Measurements from ENCODE around the gene FLII. TPM values are rescaled to one million over a fixed set of nuclear protein-coding genes. Genes with fewer than 3 reads are reported as not detected.

Gene FLII
- total and polyA plus RNA-seq, 5 donors from 2014 or later, result 123 to 344 (median 131) TPM

GRCh38 chr17:18280766-18281371 is 22.3 kb upstream of the FLII start:
- H3K4me1 ChIP-seq (ENCODE audit: control insufficient read depth, insufficient read depth, low read length, poor library complexity, severe bottlenecking), result no peaks in the 10 kb centered on the region
- ATAC-seq (ENCODE audit: low read depth in 2 of 2) (no peak), DNase-seq (no peak)
- H3K27ac ChIP-seq (ENCODE audit: insufficient read depth, low read length, poor library complexity, severe bottlenecking), result no peak overlapping the region
- no peaks in the 10 kb centered on the region for H3K27me3 ChIP-seq (ENCODE audit: control insufficient read depth, insufficient read depth, low read length)
- Mint-ChIP-seq H3K36me3 (peaks cover 41% of the 10 kb centered on the region), H3K9me3 (no peaks in the 10 kb centered on the region), H3K4me1 (no peaks in the 10 kb centered on the region), H3K27me3 (no peaks in the 10 kb centered on the region), H3K4me3 (no peak overlapping the region), H3K27ac (no peak overlapping the region)
- peaks cover 81% of the 10 kb centered on the region for H3K36me3 ChIP-seq (ENCODE audit: control insufficient read depth, insufficient read depth, low read length)
- H3K4me3 ChIP-seq (ENCODE audit: low read depth, low read length), result no peak overlapping the region
- no peaks in the 10 kb centered on the region for H3K9me3 ChIP-seq (ENCODE audit: control insufficient read depth in 2 of 2, low read length in 2 of 2)

- no peak overlapping the region for H3K27ac Mint-ChIP-seq
- no peaks in the 10 kb centered on the region for H3K9me3 ChIP-seq (ENCODE audit: control insufficient read depth in 2 of 2, low read length in 2 of 2)
- no peak overlapping the region for H3K27ac ChIP-seq (ENCODE audit: insufficient read depth, low read length, poor library complexity, severe bottlenecking)
- H3K27me3 Mint-ChIP-seq, result no peaks in the 10 kb centered on the region
- no peaks in the 10 kb centered on the region for H3K4me1 ChIP-seq (ENCODE audit: control insufficient read depth, insufficient read depth, low read length, poor library complexity, severe bottlenecking)
- DNase-seq (no peak), ATAC-seq (ENCODE audit: low read depth in 2 of 2) (no peak)
- no peaks in the 10 kb centered on the region for H3K27me3 ChIP-seq (ENCODE audit: control insufficient read depth, insufficient read depth, low read length)
- no peak overlapping the region for H3K4me3 ChIP-seq (ENCODE audit: low read depth, low read length)
- no peaks in the 10 kb centered on the region for H3K9me3 Mint-ChIP-seq
- H3K36me3 ChIP-seq (ENCODE audit: control insufficient read depth, insufficient read depth, low read length), result peaks cover 79% of the 10 kb centered on the region
- peaks cover 36% of the 10 kb centered on the region for H3K36me3 Mint-ChIP-seq
- H3K4me3 Mint-ChIP-seq, result no peak overlapping the region
- no peaks in the 10 kb centered on the region for H3K4me1 Mint-ChIP-seq
These were observed 21.7 kb upstream of the FLII start for GRCh38 chr17:18280249-18280648.

- ATAC-seq (ENCODE audit: low read depth in 2 of 2) (no peak), DNase-seq (no peak)
- Mint-ChIP-seq H3K27ac (no peak overlapping the region), H3K9me3 (no peaks in the 10 kb centered on the region), H3K4me3 (no peak overlapping the region), H3K27me3 (no peaks in the 10 kb centered on the region), H3K36me3 (peaks cover 25% of the 10 kb centered on the region), H3K4me1 (no peaks in the 10 kb centered on the region)
- no peak overlapping the region for H3K4me3 ChIP-seq (ENCODE audit: low read depth, low read length)
- no peaks in the 10 kb centered on the region for H3K4me1 ChIP-seq (ENCODE audit: control insufficient read depth, insufficient read depth, low read length, poor library complexity, severe bottlenecking)
- no peaks in the 10 kb centered on the region for H3K27me3 ChIP-seq (ENCODE audit: control insufficient read depth, insufficient read depth, low read length)
- H3K27ac ChIP-seq (ENCODE audit: insufficient read depth, low read length, poor library complexity, severe bottlenecking), result no peak overlapping the region
- peaks cover 76% of the 10 kb centered on the region for H3K36me3 ChIP-seq (ENCODE audit: control insufficient read depth, insufficient read depth, low read length)
- no peaks in the 10 kb centered on the region for H3K9me3 ChIP-seq (ENCODE audit: control insufficient read depth in 2 of 2, low read length in 2 of 2)
These were observed 20.3 kb upstream of the FLII start for GRCh38 chr17:18278867-18279266.

- Histone ChIP-seq H3K4me3 (ENCODE audit: low read depth, low read length) (no peak overlapping the region), H3K9me3 (ENCODE audit: control insufficient read depth in 2 of 2, low read length in 2 of 2) (no peaks in the 10 kb centered on the region), H3K27ac (ENCODE audit: insufficient read depth, low read length, poor library complexity, severe bottlenecking) (no peak overlapping the region), H3K27me3 (ENCODE audit: control insufficient read depth, insufficient read depth, low read length) (no peaks in the 10 kb centered on the region), H3K36me3 (ENCODE audit: control insufficient read depth, insufficient read depth, low read length) (peaks cover 60% of the 10 kb centered on the region), H3K4me1 (ENCODE audit: control insufficient read depth, insufficient read depth, low read length, poor library complexity, severe bottlenecking) (no peaks in the 10 kb centered on the region)
- no peaks in the 10 kb centered on the region for H3K27me3 Mint-ChIP-seq
- no peaks in the 10 kb centered on the region for H3K9me3 Mint-ChIP-seq
- no peak for DNase-seq
- H3K4me3 Mint-ChIP-seq, result no peak overlapping the region
- no peak overlapping the region for H3K27ac Mint-ChIP-seq
- peaks cover 19% of the 10 kb centered on the region for H3K36me3 Mint-ChIP-seq
- peaks cover 0 to 2% (median 0%) of the 10 kb centered on the region in 4 donors for H3K4me1 Mint-ChIP-seq
- no peak for ATAC-seq (ENCODE audit: low read depth in 2 of 2)
These were observed 18.5 kb upstream of the FLII start for GRCh38 chr17:18277076-18277475.

GRCh38 chr17:18270046-18270931 is 11.8 kb upstream of the FLII start:
- H3K9me3 Mint-ChIP-seq, result no peaks in the 10 kb centered on the region
- no peak for DNase-seq
- H3K27ac Mint-ChIP-seq, result no peak overlapping the region
- H3K27me3 Mint-ChIP-seq, result no peaks in the 10 kb centered on the region
- Histone ChIP-seq H3K9me3 (ENCODE audit: control insufficient read depth in 2 of 2, low read length in 2 of 2) (no peaks in the 10 kb centered on the region), H3K27me3 (ENCODE audit: control insufficient read depth, insufficient read depth, low read length) (no peaks in the 10 kb centered on the region), H3K4me3 (ENCODE audit: low read depth, low read length) (no peak overlapping the region), H3K36me3 (ENCODE audit: control insufficient read depth, insufficient read depth, low read length) (peaks cover 12% of the 10 kb centered on the region), H3K4me1 (ENCODE audit: control insufficient read depth, insufficient read depth, low read length, poor library complexity, severe bottlenecking) (no peaks in the 10 kb centered on the region), H3K27ac (ENCODE audit: insufficient read depth, low read length, poor library complexity, severe bottlenecking) (no peak overlapping the region)
- peaks cover 8% of the 10 kb centered on the region for H3K36me3 Mint-ChIP-seq
- H3K4me3 Mint-ChIP-seq, result no peak overlapping the region
- ATAC-seq (ENCODE audit: low read depth in 2 of 2), result no peak
- H3K4me1 Mint-ChIP-seq, result peaks cover 0 to 2% (median 0%) of the 10 kb centered on the region in 4 donors

- Histone ChIP-seq H3K36me3 (ENCODE audit: control insufficient read depth, insufficient read depth, low read length) (peaks cover 18% of the 10 kb centered on the region), H3K27ac (ENCODE audit: insufficient read depth, low read length, poor library complexity, severe bottlenecking) (no peak overlapping the region), H3K4me3 (ENCODE audit: low read depth, low read length) (no peak overlapping the region), H3K27me3 (ENCODE audit: control insufficient read depth, insufficient read depth, low read length) (no peaks in the 10 kb centered on the region), H3K9me3 (ENCODE audit: control insufficient read depth in 2 of 2, low read length in 2 of 2) (no peaks in the 10 kb centered on the region), H3K4me1 (ENCODE audit: control insufficient read depth, insufficient read depth, low read length, poor library complexity, severe bottlenecking) (no peaks in the 10 kb centered on the region)
- no peak overlapping the region for H3K27ac Mint-ChIP-seq
- ATAC-seq (ENCODE audit: low read depth in 2 of 2) (no peak), DNase-seq (no peak)
- H3K27me3 Mint-ChIP-seq, result no peaks in the 10 kb centered on the region
- H3K4me3 Mint-ChIP-seq, result no peak overlapping the region
- H3K4me1 Mint-ChIP-seq, result peaks cover 0 to 3% (median 2%) of the 10 kb centered on the region in 4 donors
- peaks cover 9% of the 10 kb centered on the region for H3K36me3 Mint-ChIP-seq
- no peaks in the 10 kb centered on the region for H3K9me3 Mint-ChIP-seq
These were observed 9.6 kb upstream of the FLII start for GRCh38 chr17:18267927-18268711.

GRCh38 chr17:18267366-18267765 is 8.8 kb upstream of the FLII start:
- no peak overlapping the region for H3K4me3 ChIP-seq (ENCODE audit: low read depth, low read length)
- no peak for DNase-seq
- H3K9me3 ChIP-seq (ENCODE audit: control insufficient read depth in 2 of 2, low read length in 2 of 2), result no peaks in the 10 kb centered on the region
- Mint-ChIP-seq H3K36me3 (peaks cover 7% of the 10 kb centered on the region), H3K27ac (no peak overlapping the region), H3K4me3 (no peak overlapping the region), H3K9me3 (no peaks in the 10 kb centered on the region), H3K4me1 (peaks cover 0 to 5% (median 2%) of the 10 kb centered on the region in 4 donors), H3K27me3 (no peaks in the 10 kb centered on the region)
- H3K4me1 ChIP-seq (ENCODE audit: control insufficient read depth, insufficient read depth, low read length, poor library complexity, severe bottlenecking), result peaks cover 1% of the 10 kb centered on the region
- no peak for ATAC-seq (ENCODE audit: low read depth in 2 of 2)
- H3K36me3 ChIP-seq (ENCODE audit: control insufficient read depth, insufficient read depth, low read length), result peaks cover 18% of the 10 kb centered on the region
- H3K27ac ChIP-seq (ENCODE audit: insufficient read depth, low read length, poor library complexity, severe bottlenecking), result no peak overlapping the region
- no peaks in the 10 kb centered on the region for H3K27me3 ChIP-seq (ENCODE audit: control insufficient read depth, insufficient read depth, low read length)
